Measurements from ENCODE around the gene TEKT3. TPM values are rescaled to one million over a fixed set of nuclear protein-coding genes. Genes with fewer than 3 reads are reported as not detected.

Gene TEKT3
- total RNA-seq, 4 donors from 2014 or later: 0.41 to 0.48 TPM; not detected in 2

GRCh38 chr17:15256689-15257088, 84.7 kb downstream of the TEKT3 start:
- 41 to 57% methylated on average over 7 of the region's 7 CpGs for WGBS, 2 donors (ENCODE audit: low coverage in 1 of 2)
- Histone ChIP-seq H3K36me3 (peaks cover 0 to 11% (median 0%) of the 10 kb centered on the region in 4 donors), H3K9me3 (no peaks in the 10 kb centered on the region), H3K4me3 (peak overlapping the region in 2 of 4 donors; percentile 2 to 67), H3K4me1 (peaks cover 27 to 92% (median 43%) of the 10 kb centered on the region in 4 donors), H3K27me3 (peaks cover 5% of the 10 kb centered on the region), H3K27ac (peak overlapping the region; percentile 92 to 97 (median 94))
- TF ChIP-seq CTCF (IDR thresholded peaks at IDR 0.05) (no peak), POLR2A (IDR thresholded peaks at IDR 0.05) (no peak), POLR2AphosphoS5 (IDR thresholded peaks at IDR 0.05) (no peak), EP300 (IDR thresholded peaks at IDR 0.05; ENCODE audit: low read depth) (no peak)
- in situ Hi-C loops (cut with MboI; ENCODE audit: low pct_ligation_motif_present in 1 of 4, low pct_unique_long_range_greater_than_20kb in 1 of 4, low sequenced_read_pairs in 3 of 4): loop anchor here in 2 of 4 donors (5.0 to 25.0 kb wide), 3 partner anchors 156 to 248 kb away; no protein-coding TSS in a partner anchor
- intact Hi-C loops (cut with DNase I; ENCODE audit: low total_unique reads): no loop called here
- no peak for DNase-seq

- intact Hi-C loops (cut with DNase I; ENCODE audit: low total_unique reads) (no loop called here), in situ Hi-C loops (cut with MboI; ENCODE audit: low pct_ligation_motif_present in 1 of 4, low pct_unique_long_range_greater_than_20kb in 1 of 4, low sequenced_read_pairs in 3 of 4) (loop anchor here in 2 of 4 donors (5.0 to 25.0 kb wide), 3 partner anchors 156 to 249 kb away; no protein-coding TSS in a partner anchor)
- H3K27me3 ChIP-seq: no peaks in the 10 kb centered on the region
- TF ChIP-seq CTCF (IDR thresholded peaks at IDR 0.05) (no peak), POLR2AphosphoS5 (IDR thresholded peaks at IDR 0.05) (no peak), EP300 (IDR thresholded peaks at IDR 0.05; ENCODE audit: low read depth) (no peak), POLR2A (IDR thresholded peaks at IDR 0.05) (no peak)
- peak overlapping the region; percentile 17 to 95 (median 64) for H3K27ac ChIP-seq
- no peaks in the 10 kb centered on the region for H3K9me3 ChIP-seq
- 63 to 66% methylated on average over 10 to 13 of the region's 13 CpGs for WGBS, 2 donors (ENCODE audit: low coverage in 1 of 2)
- H3K36me3 ChIP-seq: peaks cover 0 to 13% (median 0%) of the 10 kb centered on the region in 4 donors
- peaks cover 27 to 90% (median 41%) of the 10 kb centered on the region in 4 donors for H3K4me1 ChIP-seq
- H3K4me3 ChIP-seq: no peak overlapping the region
- DNase-seq: no peak
These were observed 85.5 kb downstream of the TEKT3 start for GRCh38 chr17:15255713-15256454.

Small RNAs within 50 kb of the gene (small RNA-seq; reads per million reads assigned to genes)
- gene RNU6-799P: 0 reads per million in 4 donors

Other genes starting within 250 kb of the TEKT3 start
- gene PMP22, start 76.3 kb downstream of the TEKT3 start, total RNA-seq: 10 to 100 TPM; 23.9 to 70.9 (median 49.1) TPM
- gene CDRT4, start 126.0 kb upstream of the TEKT3 start, total RNA-seq: 10 to 100 TPM in 3 of 4 donors, 1 to 10 TPM in 1; 2.2 to 93.5 (median 14.4) TPM
- gene TVP23C, start 221.9 kb upstream of the TEKT3 start, total RNA-seq: 100 to 1,000 TPM in 1 of 4 donors, 10 to 100 TPM in 3; 15.0 to 457 (median 33.7) TPM